Measurements from ENCODE around the gene CLEC17A.

GRCh38 chr19:14606627-14607026, 23.7 kb downstream of the CLEC17A start:
- TF ChIP-seq EZH2 (IDR thresholded peaks at IDR 0.05; ENCODE audit: insufficient read depth, poor library complexity, severe bottlenecking) (no peak), EZH2phosphoT487 (IDR thresholded peaks at IDR 0.05; ENCODE audit: insufficient read depth, low read depth) (no peak)
